CD4-positive, CD25-positive, alpha-beta regulatory T cell (primary cell): Measurements from ENCODE around the gene LSM4. TPM values are rescaled to one million over a fixed set of nuclear protein-coding genes. Genes with fewer than 3 reads are reported as not detected.
A peak's percentile ranks its signal among the peaks of the same experiment; 100 is the strongest.

Experiments used
- ATAC-seq, 2 donors: fragments of 150-1000 bp; cut with Tn5 transposase; one replicate each; pipeline ENCODE4 v1.10.0; 2021; ENCODE audit warnings: low read depth in 2 of 2, moderate number of reproducible peaks in 2 of 2, moderate library complexity in 1 of 2
- DNase-seq, 3 donors: peaks; one replicate each; pipeline versions ENCODE4 v3.0.0 to v3.0.0-alpha.2; 2012 to 2022; ENCODE audit warnings: mixed read lengths in 1 of 3
- H3K27ac ChIP-seq: one replicate; pipeline ENCODE4 v1.7.0; 2013; ENCODE audit warnings: mild to moderate bottlenecking, low read length; ENCODE audit not compliant: insufficient read depth, poor library complexity, severe bottlenecking
- H3K27me3 ChIP-seq: one replicate; pipeline ENCODE4 v1.7.0; 2013; ENCODE audit warnings: low read length; ENCODE audit not compliant: control insufficient read depth, insufficient read depth
- H3K36me3 ChIP-seq: one replicate; pipeline ENCODE4 v1.7.0; 2013; ENCODE audit warnings: mild to moderate bottlenecking, low read length, moderate library complexity; ENCODE audit not compliant: control insufficient read depth, insufficient read depth
- H3K4me1 ChIP-seq: 2 replicates; pipeline ENCODE4 v1.7.0; 2013; ENCODE audit warnings: mild to moderate bottlenecking, low read length; ENCODE audit not compliant: insufficient read depth, control insufficient read depth, poor library complexity, severe bottlenecking
- H3K4me3 ChIP-seq: one replicate; pipeline ENCODE4 v1.7.0; 2013; ENCODE audit warnings: low read depth, mild to moderate bottlenecking, low read length, moderate library complexity
- H3K9me3 ChIP-seq, 2 experiments: 1 replicate in 1 of 2; 2 replicates in 1 of 2; pipeline ENCODE4 v1.7.0; 2013; ENCODE audit warnings: low read length in 2 of 2, mild to moderate bottlenecking in 1 of 2, moderate library complexity in 1 of 2; ENCODE audit not compliant: control insufficient read depth in 2 of 2
- H3K27ac Mint-ChIP-seq, 3 donors: one replicate each; pipeline ENCODE4 v1.8.0; 2020 to 2022; ENCODE audit warnings: mild to moderate bottlenecking in 3 of 3, mixed read lengths in 3 of 3, moderate library complexity in 2 of 3
- H3K27me3 Mint-ChIP-seq: one replicate; pipeline ENCODE4 v1.8.0; 2022; ENCODE audit warnings: mild to moderate bottlenecking, mixed read lengths
- H3K36me3 Mint-ChIP-seq: one replicate; pipeline ENCODE4 v1.8.0; 2020; ENCODE audit warnings: mixed read lengths
- H3K4me1 Mint-ChIP-seq, 4 donors: one replicate each; pipeline ENCODE4 v1.8.0; 2020 to 2022; ENCODE audit warnings: mixed read lengths in 4 of 4, mild to moderate bottlenecking in 1 of 4
- H3K4me3 Mint-ChIP-seq, 4 donors: one replicate each; pipeline ENCODE4 v1.8.0; 2020 to 2022; ENCODE audit warnings: mild to moderate bottlenecking in 4 of 4, mixed read lengths in 4 of 4, moderate library complexity in 3 of 4
- H3K9me3 Mint-ChIP-seq, 7 donors: one replicate each; pipeline ENCODE4 v1.8.0; 2020 to 2022; ENCODE audit warnings: mixed read lengths in 7 of 7, mild to moderate bottlenecking in 3 of 7, moderate library complexity in 2 of 7
- polyA plus RNA-seq, 4 donors: library from polyadenylated mRNA; unstranded; fragments of 300-500 nt; fragmentation: Illumina TruSeq; gene quantifications; one replicate each; pipeline ENCODE4 v1.2.3, GENCODE V29; 2021
- total RNA-seq: library from RNA; stranded (reverse); gene quantifications from one replicate; pipeline ENCODE4 v1.2.3, GENCODE V29; 2022

The LSM4 gene
- total and polyA plus RNA-seq, 5 donors from 2014 or later, result 45.6 to 118 (median 116) TPM

DNA sequence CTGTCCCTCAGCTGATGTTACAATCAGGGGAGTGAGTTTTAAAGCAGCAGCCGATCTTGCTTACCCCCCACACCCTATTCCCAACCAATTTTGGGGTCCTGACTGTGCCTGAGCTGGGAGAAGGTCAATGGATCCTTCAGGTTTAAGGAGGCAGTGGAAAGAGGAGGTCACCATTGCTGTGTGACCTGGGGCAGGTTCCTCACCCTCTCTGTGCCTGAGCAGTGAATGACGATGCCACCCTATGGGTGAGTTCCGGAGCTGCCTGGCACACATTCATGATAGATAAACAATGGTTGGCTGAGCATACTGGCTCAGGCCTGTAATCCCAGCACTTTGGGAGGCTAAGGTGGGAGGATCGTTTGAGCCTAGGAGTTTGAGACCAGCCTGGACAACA is 21.2 kb downstream of the LSM4 start:
- no peaks in the 10 kb centered on the region for H3K36me3 Mint-ChIP-seq
- no peak overlapping the region for H3K4me3 ChIP-seq
- no peak for DNase-seq
- H3K9me3 Mint-ChIP-seq, result no peaks in the 10 kb centered on the region
- H3K27ac Mint-ChIP-seq, result peak overlapping the region; percentile 38 to 86 (median 76)
- H3K9me3 ChIP-seq, result no peaks in the 10 kb centered on the region
- no peaks in the 10 kb centered on the region for H3K27me3 ChIP-seq
- no peaks in the 10 kb centered on the region for H3K27me3 Mint-ChIP-seq
- H3K4me3 Mint-ChIP-seq, result peak overlapping the region in 2 of 4 donors; percentile 44 to 74
- ATAC-seq, result no peak
- peaks cover 50% of the 10 kb centered on the region for H3K4me1 ChIP-seq
- H3K27ac ChIP-seq, result peak overlapping the region; percentile 97
- H3K4me1 Mint-ChIP-seq, result peaks cover 0 to 45% (median 10%) of the 10 kb centered on the region in 4 donors
- no peaks in the 10 kb centered on the region for H3K36me3 ChIP-seq

GRCh38 chr19:18300930-18301717 is 21.8 kb downstream of the LSM4 start:
- no peaks in the 10 kb centered on the region for H3K9me3 ChIP-seq
- no peak overlapping the region for H3K4me3 ChIP-seq
- H3K27ac ChIP-seq, result peak overlapping the region; percentile 97
- Mint-ChIP-seq H3K4me1 (peaks cover 0 to 40% (median 9%) of the 10 kb centered on the region in 4 donors), H3K36me3 (no peaks in the 10 kb centered on the region), H3K27me3 (no peaks in the 10 kb centered on the region), H3K9me3 (no peaks in the 10 kb centered on the region), H3K4me3 (peak overlapping the region in 2 of 4 donors; percentile 21 to 44), H3K27ac (peak overlapping the region; percentile 38 to 86 (median 76))
- H3K27me3 ChIP-seq, result no peaks in the 10 kb centered on the region
- peaks cover 44% of the 10 kb centered on the region for H3K4me1 ChIP-seq
- no peaks in the 10 kb centered on the region for H3K36me3 ChIP-seq
- DNase-seq, result no peak
- ATAC-seq, result no peak

DNA sequence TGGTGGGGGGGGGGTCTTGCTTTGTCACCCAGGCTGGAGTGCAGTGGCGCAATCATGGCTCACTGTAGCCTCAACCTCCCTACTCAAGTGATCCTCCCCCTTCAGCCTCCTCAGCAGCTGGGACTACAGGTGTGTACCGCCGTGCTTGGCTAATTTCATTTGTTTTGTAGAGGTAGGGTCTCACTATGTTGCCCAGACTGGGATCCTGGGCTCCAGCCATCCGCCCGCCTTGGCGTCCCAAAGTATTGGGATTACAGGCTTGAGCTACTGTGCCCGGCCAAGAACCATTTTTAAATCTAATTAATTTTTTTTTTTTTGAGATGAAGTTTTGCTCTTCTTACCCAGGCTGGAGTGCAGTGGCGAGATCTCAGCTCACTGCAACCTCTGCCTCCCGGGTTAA is 23.2 kb downstream of the LSM4 start:
- H3K36me3 Mint-ChIP-seq, result no peaks in the 10 kb centered on the region
- ATAC-seq (no peak), DNase-seq (no peak)
- H3K9me3 Mint-ChIP-seq, result no peaks in the 10 kb centered on the region
- no peak overlapping the region for H3K27ac Mint-ChIP-seq
- no peaks in the 10 kb centered on the region for H3K9me3 ChIP-seq
- H3K36me3 ChIP-seq, result no peaks in the 10 kb centered on the region
- H3K4me3 Mint-ChIP-seq, result no peak overlapping the region
- H3K4me3 ChIP-seq, result no peak overlapping the region
- H3K27ac ChIP-seq, result no peak overlapping the region
- H3K27me3 Mint-ChIP-seq, result no peaks in the 10 kb centered on the region
- peaks cover 35% of the 10 kb centered on the region for H3K4me1 ChIP-seq
- H3K4me1 Mint-ChIP-seq, result peaks cover 0 to 32% (median 8%) of the 10 kb centered on the region in 4 donors
- H3K27me3 ChIP-seq, result no peaks in the 10 kb centered on the region

DNA sequence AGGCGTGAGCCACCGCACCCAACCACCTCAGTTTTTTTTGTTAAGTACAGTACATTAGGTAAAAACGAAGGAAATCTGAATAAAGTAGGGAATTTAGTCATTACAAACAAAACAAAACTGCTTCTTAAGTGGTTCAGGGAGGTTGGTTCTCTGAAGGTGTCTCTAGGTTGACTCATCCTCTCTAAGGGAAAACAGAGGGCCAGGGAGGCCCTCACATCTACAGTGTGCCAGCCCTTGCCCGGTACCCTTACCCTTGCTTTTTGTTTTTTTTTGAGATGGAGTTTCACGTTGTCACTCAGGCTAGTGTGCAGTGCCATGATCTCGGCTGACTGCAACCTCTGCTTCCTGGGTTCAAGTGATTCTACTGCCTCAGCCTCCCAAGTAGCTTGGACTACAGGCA is 24.3 kb downstream of the LSM4 start:
- ATAC-seq, result no peak
- no peaks in the 10 kb centered on the region for H3K9me3 ChIP-seq
- DNase-seq, result no peak
- H3K4me3 ChIP-seq, result no peak overlapping the region
- Mint-ChIP-seq H3K4me3 (peak overlapping the region in 2 of 4 donors; percentile 11 to 78), H3K27ac (peak overlapping the region in 1 of 3 donors; percentile 52), H3K36me3 (no peaks in the 10 kb centered on the region), H3K4me1 (peaks cover 0 to 34% (median 12%) of the 10 kb centered on the region in 4 donors), H3K9me3 (no peaks in the 10 kb centered on the region), H3K27me3 (no peaks in the 10 kb centered on the region)
- no peaks in the 10 kb centered on the region for H3K27me3 ChIP-seq
- H3K36me3 ChIP-seq, result no peaks in the 10 kb centered on the region
- no peak overlapping the region for H3K27ac ChIP-seq
- H3K4me1 ChIP-seq, result peaks cover 36% of the 10 kb centered on the region

DNA sequence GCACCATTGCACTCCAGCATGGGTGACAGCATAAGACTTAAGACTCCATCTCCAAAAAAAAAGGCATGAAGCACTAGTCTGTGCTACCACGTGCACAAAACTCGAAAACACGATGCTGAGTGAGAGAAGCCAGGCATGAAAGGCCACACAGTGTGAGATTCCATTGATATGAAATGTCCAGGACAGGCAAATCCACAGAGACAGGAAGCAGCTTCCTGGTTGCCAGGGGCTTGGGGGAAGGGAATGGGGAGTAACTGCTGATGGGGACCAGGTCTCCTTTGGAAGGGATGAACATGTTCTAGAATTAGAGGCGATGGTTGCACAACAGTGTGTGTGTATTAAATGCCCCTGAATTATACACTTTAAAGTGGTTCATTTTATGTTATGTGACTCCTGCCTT is 25.6 kb downstream of the LSM4 start:
- Histone ChIP-seq H3K9me3 (no peaks in the 10 kb centered on the region), H3K36me3 (no peaks in the 10 kb centered on the region), H3K4me3 (no peak overlapping the region), H3K27me3 (no peaks in the 10 kb centered on the region), H3K27ac (peak overlapping the region; percentile 29), H3K4me1 (peaks cover 35% of the 10 kb centered on the region)
- ATAC-seq (no peak), DNase-seq (no peak)
- peaks cover 5 to 39% (median 14%) of the 10 kb centered on the region in 4 donors for H3K4me1 Mint-ChIP-seq
- H3K4me3 Mint-ChIP-seq, result peak overlapping the region in 2 of 4 donors; percentile 78 to 84
- peak overlapping the region in 1 of 3 donors; percentile 32 for H3K27ac Mint-ChIP-seq
- no peaks in the 10 kb centered on the region for H3K9me3 Mint-ChIP-seq
- H3K36me3 Mint-ChIP-seq, result no peaks in the 10 kb centered on the region
- no peaks in the 10 kb centered on the region for H3K27me3 Mint-ChIP-seq

GRCh38 chr19:18295034-18295451 is 27.8 kb downstream of the LSM4 start:
- no peaks in the 10 kb centered on the region for H3K9me3 Mint-ChIP-seq
- peaks cover 5% of the 10 kb centered on the region for H3K27me3 Mint-ChIP-seq
- no peak for DNase-seq
- Histone ChIP-seq H3K27ac (peak overlapping the region; percentile 99), H3K27me3 (no peaks in the 10 kb centered on the region), H3K9me3 (no peaks in the 10 kb centered on the region), H3K4me1 (peaks cover 50% of the 10 kb centered on the region), H3K36me3 (no peaks in the 10 kb centered on the region), H3K4me3 (peak overlapping the region; percentile 9)
- no peaks in the 10 kb centered on the region for H3K36me3 Mint-ChIP-seq
- no peak for ATAC-seq
- peak overlapping the region in 2 of 4 donors; percentile 93 for H3K4me3 Mint-ChIP-seq
- H3K4me1 Mint-ChIP-seq, result peaks cover 11 to 48% (median 24%) of the 10 kb centered on the region in 4 donors
- peak overlapping the region in 2 of 3 donors; percentile 99 to 100 for H3K27ac Mint-ChIP-seq

- Histone ChIP-seq H3K4me3 (peak overlapping the region; percentile 26), H3K9me3 (no peaks in the 10 kb centered on the region), H3K27me3 (no peaks in the 10 kb centered on the region), H3K36me3 (no peaks in the 10 kb centered on the region), H3K27ac (peak overlapping the region; percentile 99), H3K4me1 (peaks cover 56% of the 10 kb centered on the region)
- Mint-ChIP-seq H3K36me3 (no peaks in the 10 kb centered on the region), H3K27me3 (peaks cover 5% of the 10 kb centered on the region), H3K4me1 (peaks cover 15 to 54% (median 28%) of the 10 kb centered on the region in 4 donors), H3K4me3 (peak overlapping the region; percentile 76 to 97 (median 93)), H3K9me3 (no peaks in the 10 kb centered on the region), H3K27ac (peak overlapping the region; percentile 50 to 100 (median 99))
- ATAC-seq, result peak; percentile 68 to 76
- peak; percentile 90 to 92 (median 90) for DNase-seq
Observed at GRCh38 chr19:18294467-18294864, 28.4 kb downstream of the LSM4 start.
